Measurements from ENCODE around the gene KLK5.
"Not testable (repeated sequence)": the region's sequence is repeated elsewhere in the genome, so short reads cannot be mapped to it uniquely, and the experiment has no call there.

Gene KLK5, protein sequence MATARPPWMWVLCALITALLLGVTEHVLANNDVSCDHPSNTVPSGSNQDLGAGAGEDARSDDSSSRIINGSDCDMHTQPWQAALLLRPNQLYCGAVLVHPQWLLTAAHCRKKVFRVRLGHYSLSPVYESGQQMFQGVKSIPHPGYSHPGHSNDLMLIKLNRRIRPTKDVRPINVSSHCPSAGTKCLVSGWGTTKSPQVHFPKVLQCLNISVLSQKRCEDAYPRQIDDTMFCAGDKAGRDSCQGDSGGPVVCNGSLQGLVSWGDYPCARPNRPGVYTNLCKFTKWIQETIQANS
- total RNA-seq: 0 reads per million in 2 donors

DNA sequence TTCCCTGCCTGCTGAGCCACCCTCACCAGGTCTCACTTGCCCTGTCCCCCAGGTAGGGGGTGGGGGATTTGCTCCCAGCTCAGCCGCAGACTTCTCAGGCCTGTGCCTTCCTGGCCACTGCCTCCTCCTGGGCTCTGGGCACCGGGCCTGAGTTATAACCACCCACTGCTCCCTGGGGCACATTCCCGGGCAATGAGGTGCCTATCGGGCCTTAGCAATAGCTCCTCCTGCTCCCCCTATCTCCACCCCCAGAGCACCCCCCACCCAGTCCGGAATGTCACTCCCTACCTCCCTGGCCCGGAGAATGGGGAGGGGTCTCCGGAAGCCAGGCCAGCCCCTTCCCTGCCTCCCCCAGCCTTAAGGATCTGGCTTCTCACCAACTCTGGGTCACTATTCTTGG, at the start of gene KLK5:
Gene KLK5 (minus strand): TSS at position 129 of the 400 bp plus-strand sequence. CDS start 381 bp downstream, outside the sequence.
- DNase-seq: no peak

DNA sequence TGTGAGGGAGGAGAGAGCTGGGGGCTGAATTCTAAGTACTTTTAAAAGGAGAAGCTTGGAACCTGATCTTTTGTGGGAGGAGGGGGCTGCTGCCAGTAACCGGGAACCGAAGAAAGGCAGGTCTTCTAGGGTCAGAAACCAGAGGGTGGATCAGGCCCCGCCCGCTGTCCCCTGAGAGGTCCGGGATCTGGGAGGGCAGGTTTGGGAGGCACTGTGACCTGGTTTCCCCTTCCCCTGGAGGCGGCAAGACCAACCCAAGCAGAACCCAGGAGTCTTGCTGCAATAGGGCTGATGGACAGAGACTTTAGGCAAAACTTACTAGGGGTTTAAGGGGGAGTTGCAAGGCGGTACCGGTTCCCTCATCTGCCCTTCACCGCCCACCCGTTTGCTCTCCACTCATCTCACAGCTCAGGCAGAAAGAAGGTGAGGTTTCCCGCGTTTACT, 49.3 kb upstream of the KLK5 start:
- no peak for DNase-seq

DNA sequence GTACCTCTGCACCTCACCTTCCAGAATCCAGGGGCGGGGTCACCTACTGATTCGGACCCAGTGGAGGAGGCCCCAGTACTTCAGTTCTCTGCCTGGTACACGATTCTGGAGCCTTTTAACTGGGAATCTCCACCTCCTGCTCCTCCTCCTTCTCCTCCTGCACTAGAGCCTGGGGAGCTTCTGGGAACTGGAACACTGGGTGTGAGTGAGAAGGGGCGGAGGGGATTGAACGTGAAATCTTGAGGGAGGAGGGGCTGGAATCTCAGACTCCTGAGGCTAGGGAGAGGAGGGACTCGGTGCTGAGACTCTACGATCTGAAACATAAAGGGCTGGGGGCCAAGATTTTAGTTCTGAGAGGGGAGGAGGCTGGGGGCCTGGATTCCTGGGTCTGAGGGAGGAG, 48.7 kb upstream of the KLK5 start, which contains the start of gene KLK8:
Gene KLK8 (minus strand): TSS at position 90 of the 400 bp plus-strand sequence. CDS start 437 bp downstream, outside the sequence.
- no peak for DNase-seq

DNA sequence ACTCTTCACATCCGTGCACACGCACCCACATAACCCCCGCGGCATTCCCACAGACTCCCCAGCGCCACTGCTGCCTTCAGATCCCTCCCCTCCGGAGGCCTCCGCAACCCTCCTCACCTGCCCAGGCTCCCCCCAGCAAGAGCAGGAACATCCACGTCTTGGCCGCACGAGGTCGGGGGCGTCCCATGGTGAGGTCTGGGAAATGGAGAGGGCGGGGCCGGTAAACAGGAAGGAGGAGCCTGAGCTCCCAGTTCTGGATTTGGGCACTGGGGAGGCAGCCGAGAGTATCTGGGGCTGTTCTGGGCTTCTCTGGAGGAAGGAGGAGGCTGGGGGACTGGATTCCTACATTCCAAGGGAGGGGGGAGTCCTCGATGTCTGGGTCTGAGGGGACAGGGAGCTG, 48.1 kb upstream of the KLK5 start:
- no peak for DNase-seq

DNA sequence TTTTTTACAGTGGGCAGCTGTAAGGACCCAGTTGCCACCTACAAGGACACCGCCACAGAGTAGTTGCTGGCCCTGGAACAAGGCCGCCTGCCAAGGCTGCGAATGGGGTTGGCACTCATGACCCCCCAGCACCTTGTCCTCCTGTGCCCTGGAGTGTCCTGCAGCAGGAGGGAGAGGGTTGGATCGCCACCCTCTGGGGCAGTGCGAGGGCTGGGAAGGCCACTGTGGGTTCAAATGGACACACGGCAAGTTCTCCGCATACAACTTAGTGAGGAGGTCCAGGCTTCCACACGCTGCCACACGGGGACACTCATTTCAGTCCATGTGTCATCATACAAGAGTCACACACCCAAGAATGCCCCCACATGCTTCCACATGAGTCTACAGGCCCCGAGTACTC, 47.6 kb upstream of the KLK5 start:
- DNase-seq: no peak

DNA sequence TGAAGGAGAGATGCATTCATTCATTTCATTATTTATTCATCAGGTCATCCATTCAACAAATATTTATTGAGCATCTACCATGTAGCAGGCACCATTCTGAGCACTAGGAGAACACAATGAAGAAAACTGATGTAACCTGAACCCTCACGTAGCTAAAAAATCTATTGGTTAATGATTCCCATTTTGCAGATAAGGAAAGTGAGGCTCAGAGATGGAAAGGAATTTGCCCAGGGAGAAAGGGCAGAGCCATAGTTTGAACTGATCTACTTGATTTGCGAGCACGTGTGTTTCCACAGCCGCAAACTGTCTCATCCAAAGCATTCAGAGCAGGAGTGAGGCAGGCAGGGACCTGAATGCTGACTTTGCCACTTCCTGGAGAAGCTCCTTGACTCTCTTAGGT, 45.8 kb upstream of the KLK5 start:
- no peak for DNase-seq

DNA sequence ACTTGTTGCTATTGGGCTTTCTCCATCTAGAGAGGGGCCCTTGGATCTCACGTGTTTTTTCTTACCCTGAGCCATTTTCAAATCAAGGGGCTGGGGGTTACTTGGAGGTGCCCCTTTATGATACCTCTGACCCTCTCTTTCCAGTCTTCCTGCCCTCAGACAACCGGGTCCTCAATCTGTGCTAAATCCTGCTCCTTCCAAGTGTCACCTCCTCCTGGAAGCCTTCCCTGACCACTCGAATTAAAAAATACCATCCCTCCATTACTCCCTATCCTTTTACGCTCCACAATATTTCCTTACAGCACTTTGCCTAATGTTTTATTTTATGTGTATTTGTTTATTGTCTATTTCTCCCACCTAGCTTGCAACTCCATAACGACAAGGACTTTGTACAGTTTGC, 45.2 kb upstream of the KLK5 start:
- no peak for DNase-seq

DNA sequence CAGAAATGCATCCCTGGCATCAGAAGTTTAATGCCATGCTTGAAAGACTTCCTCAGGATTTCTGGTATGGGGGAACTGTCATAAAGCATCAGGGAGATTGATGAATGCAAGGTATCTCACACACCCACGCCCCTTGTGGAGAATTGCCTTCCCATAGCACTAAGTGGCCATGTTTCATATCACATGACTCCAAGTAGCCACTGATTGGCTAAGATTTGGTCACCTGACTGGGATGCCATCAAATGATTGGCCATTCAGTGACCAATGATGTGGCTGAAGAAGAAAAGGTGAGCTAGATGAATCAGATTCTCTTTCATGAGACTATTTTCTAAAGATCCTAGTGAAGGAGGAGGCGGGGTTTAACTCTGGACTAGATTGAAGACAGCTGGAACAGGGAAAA, 41.3 kb upstream of the KLK5 start:
- no peak for DNase-seq

DNA sequence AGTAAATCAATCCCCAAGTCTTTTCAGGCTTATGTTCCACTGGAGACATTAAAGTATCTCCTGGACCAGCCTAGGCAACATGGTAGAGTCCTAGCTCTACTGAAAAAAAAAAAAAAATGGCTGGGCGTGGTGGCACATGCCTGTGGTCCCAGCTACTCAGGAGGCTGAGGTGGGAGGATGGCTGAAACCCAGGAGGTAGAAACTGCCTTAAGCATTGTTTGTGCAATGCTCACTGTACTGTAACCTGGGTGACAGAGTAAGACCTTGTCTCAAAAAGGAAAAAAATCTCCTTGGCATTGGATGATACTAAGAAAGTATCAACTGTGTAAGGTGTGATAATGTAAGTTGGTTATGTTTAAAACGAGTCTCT, 39.8 kb upstream of the KLK5 start:
- no peak for DNase-seq

DNA sequence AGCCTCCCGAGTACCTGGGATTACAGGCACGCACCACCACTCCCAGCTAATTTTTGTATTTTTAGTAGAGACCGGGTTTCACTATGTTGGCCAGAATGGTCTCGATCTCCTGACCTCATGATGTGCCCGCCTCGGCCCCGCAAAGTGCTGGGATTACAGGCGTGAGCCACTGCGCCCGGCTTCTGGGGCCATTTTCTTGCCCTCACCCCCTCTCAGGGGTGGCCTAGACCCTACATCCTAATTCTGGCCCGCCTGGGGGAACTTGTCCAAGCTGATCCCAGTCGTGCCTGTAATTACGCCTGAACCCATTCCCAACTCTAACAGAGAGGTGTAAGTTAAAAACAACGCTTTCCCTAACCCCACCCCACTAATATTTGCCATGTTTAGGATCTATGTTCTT, 31.6 kb upstream of the KLK5 start:
- DNase-seq: not testable (repeated sequence)

DNA sequence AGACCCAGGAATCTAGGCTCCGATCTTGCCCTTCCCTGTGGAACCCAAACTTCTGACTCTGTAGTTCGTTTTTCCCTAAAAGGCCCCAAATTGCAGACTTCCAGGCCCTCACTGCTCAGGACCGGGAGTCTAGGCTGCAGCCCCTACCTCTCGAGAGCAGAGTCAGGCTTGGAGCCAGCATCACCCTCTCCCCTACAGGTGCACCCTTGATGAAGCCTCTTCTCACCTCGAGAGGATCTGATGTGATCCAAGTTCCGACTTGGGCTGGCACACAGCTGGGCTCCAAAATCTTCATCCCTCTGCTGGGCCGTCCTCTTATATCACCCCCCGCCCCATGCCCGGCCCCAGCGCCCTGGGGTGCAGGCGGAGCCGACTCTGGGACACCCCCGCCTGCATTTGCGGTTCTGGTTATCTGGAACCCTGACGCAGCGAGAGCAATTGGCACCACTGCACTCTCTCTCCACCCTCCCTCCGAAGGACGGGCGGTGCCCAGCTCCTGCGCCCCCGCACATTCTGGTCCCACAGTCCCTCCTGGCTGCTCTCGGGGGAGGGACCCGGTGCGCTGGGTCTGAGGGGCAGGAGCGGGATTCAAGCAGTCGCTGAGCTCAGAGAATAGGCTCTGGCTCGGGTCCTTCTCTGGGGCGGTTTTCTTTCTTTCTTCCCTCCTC, 30.9 kb upstream of the KLK5 start, which contains the start of gene KLK7:
Gene KLK7 (minus strand): TSS at position 293 of the 668 bp plus-strand sequence. CDS start 1,518 bp downstream, outside the sequence.
- DNase-seq: no peak

DNA sequence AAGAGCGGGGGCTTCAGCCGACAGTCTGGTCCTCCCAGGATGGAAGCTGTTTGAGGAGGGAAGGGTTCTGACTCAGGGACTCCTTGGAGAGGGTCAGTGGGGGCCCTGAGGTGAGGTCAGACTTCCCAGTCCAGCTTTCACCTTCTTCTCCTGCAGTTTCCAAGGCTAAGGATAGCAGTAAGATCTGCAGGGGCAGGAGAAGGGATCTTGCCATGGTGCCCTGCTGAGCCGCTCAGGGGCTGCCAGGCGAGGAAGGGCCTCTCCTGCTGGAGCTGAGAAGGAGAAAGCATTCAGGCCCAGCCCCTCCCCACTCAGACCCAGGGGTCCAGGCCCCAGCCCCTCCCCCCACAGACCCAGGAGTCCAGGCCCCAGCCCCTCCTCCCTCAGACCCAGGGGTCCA, 29.3 kb upstream of the KLK5 start:
- DNase-seq: no peak

DNA sequence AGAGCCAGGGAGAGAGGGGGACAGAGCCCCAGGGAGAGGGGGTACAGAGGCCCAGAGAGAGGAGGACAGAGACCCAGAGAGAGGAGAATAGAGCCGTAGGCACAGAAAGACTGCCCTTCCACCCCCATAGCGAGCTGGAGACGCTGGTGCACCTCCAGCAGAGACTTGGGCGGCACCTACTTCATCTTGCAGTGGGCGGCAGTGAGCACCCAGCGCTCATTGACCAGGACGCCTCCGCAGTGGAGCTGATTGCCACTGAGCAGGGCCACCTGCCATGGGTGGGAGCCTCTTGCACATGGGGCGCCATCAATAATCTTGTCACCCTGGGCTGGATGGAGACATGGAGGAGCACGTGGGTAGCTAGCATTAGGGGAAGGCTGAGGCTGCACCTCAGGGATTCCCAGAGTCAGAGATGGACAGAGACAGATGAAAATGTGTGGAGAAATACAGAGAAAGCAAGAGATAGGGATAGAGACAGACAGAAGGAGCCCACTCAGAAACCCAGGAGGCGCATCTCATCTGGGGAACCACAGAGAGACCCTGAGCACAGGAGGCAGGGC, 28.8 kb upstream of the KLK5 start:
- DNase-seq: no peak

DNA sequence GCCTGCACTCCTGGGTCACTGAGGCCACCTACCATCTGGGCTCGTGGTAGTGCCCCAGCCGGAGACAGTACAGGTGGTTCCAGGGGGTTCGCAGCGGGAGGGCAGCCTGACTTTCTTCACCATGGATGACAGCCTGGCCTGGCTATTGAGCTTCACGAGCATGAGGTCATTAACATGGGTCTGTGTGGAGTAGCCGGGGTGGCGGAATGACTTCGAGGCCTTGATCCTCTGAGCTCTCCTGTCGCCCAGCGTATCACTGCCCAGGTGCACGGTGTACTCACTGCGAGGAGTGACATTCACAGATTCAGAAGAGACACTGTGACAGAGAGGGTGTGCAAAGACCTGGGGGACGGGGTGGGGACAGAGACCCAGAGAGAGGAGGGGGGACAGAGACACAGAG, 27.4 kb upstream of the KLK5 start:
- no peak for DNase-seq

DNA sequence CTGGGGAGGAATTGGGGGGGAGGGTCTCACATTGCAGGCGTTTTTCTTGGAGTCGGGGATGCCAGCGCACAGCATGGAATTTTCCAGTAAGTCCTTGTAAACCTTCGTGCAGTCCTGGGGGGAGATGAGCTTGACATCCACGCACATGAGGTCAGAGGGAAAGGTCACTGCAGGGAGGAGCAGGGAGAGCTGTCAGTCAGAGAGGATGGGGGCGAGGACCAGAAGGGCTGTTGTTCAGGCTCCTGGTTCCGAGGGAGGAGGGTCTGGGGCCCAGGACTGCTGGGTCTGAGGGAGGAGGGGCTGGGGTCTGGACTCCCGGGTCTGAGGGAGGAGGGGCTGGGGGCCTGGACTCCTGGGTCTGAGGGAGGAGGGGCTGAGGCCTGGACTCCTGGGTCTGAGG, 26.9 kb upstream of the KLK5 start:
- DNase-seq: no peak

DNA sequence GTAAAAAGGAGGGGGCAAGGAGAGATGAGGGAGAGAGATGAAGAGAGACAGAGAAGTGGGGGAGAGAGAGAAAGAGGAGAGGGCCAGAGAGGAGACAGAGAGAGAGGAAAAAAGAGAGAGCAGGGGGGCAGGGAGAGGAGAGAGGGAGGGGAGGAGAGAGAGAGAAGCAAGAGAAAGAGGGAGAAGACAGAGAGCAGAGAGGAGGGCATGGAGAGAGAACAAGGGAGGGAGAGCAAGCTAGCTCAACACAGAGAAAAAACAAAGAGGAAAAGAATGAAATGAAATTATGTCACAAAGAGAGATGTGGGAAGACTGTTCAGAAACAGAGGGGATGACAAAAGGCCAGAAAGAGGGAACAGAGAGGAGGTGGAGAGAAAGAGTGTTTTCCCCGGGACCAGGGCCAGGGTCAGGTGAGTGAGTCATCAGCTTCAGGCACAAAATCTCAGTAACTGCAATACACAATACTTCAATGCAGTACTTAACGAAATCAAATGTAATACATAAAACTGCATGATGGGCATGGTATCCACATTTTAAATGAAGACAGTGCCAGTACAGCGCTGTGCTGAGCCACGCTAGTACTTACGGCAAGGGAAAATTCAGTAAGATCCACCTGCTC, 26.0 kb upstream of the KLK5 start:
- no peak for DNase-seq

DNA sequence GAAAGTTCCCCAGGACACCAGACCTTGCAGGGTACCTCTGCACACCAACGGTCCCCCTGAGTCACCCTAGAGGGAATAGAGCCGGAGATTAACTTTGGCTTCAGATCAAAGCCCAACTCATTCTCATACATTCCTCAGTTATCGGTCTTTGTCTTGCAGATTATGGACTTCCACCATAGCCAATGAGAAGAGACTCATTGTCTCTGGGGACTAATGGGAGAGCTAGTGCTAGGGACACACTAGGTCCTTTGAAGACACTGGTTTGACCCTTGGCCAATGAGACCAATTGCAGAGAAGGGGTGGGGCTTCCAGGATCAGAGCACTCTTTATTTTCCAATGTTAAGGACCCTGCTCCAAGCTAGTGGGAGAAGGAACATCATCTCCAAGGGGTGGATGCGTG, 24.8 kb upstream of the KLK5 start:
- no peak for DNase-seq

DNA sequence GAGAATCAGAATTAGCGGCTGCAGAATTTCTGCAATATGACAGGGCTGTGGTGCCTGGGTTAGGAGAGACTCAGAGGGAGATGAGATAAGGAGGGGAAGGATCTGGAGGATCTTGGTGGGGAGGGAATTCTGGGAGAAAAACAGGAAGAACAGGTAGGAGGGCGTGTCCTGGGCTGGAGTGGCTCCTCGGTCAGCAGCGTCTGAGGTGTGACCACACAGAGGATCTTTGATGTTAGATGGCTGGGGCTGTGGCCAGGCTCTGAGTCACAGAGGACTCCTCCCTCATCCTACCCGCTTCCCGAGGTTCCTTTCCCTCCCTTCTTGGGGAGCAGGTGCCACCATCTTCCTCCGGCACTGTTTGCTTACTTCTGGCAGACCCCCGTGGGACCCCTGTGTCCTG, 22.9 kb upstream of the KLK5 start:
- DNase-seq: no peak

DNA sequence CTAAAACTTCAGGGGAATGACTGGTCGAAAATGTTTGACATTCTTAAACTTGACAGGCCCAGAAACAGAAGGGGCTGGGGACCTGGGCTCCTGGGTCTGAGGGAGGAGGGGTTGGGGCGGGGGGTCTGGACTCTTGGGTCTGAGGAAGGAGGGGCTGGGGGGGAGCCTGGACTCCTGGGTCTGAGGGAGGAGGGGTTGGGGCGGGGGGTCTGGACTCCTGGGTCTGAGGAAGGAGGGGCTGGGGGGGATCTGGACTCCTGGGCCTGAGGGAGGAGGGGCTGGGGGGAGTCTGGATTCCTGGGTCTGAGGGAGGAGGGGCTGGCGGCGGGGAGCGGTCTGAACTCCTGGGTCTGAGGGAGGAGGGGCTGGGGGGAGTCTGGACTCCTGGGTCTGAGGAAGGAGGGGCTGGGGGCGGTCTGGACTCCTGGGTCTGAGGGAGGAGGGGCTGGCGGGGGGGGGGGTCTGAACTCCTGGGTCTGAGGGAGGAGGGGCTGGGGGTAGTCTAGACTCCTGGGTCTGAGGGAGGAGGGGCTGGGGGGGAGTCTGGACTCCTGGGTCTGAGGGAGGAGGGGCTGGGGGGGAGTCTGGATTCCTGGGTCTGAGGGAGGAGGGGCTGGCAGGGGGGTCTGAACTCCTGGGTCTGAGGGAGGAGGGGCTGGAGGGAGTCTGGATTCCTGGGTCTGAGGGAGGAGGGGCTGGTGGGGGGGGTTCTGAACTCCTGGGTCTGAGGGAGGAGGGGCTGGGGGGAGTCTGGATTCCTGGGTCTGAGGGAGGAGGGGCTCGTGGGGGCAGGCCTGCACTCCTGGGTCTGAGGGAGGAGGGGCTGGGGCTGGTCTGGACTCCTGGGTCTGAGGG, 22.1 kb upstream of the KLK5 start:
- DNase-seq: no peak

DNA sequence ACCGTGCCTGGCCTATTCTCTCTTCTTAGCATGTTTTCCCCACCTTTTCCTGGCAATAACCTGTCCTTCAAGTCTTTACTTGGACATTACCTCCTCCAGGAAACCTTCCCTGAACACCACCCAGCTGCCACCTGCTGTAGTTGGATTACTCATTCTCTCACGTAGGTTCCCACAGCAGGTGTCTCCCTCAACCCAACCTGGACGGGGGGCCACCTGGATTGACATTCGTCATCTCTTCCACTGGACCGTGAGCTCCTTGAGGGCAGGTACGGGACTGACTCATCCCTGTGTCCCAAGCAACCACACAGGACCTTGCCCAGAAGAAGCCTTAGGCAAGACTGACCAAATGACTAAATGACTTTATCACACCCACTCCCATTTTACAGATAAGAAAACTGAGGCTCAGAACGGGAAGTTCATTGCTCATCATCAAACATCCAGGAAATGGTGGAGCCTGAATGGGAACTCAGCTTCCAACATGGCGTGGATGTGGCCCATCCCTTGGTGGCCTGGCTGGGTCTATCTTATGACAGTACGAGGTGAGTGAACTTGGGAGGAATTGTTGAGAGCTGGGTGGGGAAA, 20.0 kb upstream of the KLK5 start:
- DNase-seq: no peak

DNA sequence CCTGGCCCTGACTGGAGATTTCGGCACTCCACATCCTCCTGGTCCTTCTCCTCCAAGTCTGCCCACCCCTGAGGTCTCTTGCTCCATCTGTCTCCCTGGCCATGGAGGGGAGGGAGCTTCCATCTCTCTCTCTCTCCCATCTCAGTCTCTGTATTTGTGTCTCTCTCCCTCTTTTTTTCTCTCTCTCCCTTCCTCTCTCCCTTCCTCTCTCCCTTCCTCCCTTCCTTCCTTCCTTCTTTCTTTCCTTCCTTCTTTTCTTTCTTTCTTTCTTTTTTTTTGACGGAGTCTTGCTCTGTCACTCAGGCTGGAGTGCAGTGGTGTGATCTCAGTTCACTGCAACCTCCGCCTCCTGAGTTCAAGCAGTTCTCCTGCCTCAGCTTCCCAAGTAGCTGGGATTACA, 17.0 kb upstream of the KLK5 start:
- not testable (repeated sequence) for DNase-seq

DNA sequence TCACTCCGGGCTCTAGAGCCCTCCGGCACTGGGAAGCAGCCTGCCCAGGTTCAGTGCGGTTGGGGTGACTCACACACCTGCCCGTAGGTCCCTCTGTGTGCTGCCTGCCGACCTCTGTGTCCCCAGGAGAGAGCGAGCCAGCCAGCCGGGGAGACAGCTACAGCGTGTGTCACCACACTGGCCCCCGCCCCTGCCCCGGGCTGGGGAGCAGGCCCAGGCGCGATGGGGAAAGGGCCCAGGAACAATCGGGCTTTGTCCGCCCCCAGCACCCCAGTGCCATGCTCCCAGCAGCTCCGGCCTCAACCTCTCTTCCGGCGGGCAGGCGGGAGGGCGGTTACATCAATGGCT, 16.5 kb upstream of the KLK5 start, which contains the start of gene KLK6:
Gene KLK6 (minus strand): TSS at position 179 of the 348 bp plus-strand sequence. CDS start 1,487 bp downstream, outside the sequence.
- no peak for DNase-seq
